K562 (cell line): Measurements from ENCODE around the gene RBM18. TPM values are rescaled to one million over a fixed set of nuclear protein-coding genes. Genes with fewer than 3 reads are reported as not detected.

Experiments used
- ATAC-seq: fragments of 200-7000 bp; cut with Tn5 transposase; 3 replicates; pipeline ENCODE4 v1.9.1; 2020; ENCODE audit warnings: moderate library complexity
- BruUV-seq: library from RNA; stranded (reverse); fragments of 400-500 nt; replicated peaks from 2 replicates; lab custom pipeline; 2021; lab: Mats Ljungman, UMichigan
- CTCF ChIA-PET: fragments of 300-600 bp; formaldehyde crosslinking; extraction: SDS; loops from one replicate; lab custom pipeline; 2021; ENCODE audit warnings: low intra/inter-chr PET ratio; lab: Yijun Ruan, JAX
- POLR2A ChIA-PET: fragments of 300-600, 350-650 bp; sonication (Branson Sonifier 250); formaldehyde crosslinking; extraction: SDS; loops from one replicate; lab custom pipeline; 2021; ENCODE audit warnings: antibody characterized with exemption, inconsistent platforms; lab: Yijun Ruan, JAX
- DNase-seq, 4 experiments: peaks; one replicate each; pipeline versions ENCODE4 v3.0.0 to v3.0.0-alpha.2; 2011 to 2018; ENCODE audit warnings: low spot score in 3 of 4, mixed read lengths in 3 of 4; ENCODE audit errors: extremely low read depth in 1 of 4
- FAIRE-seq: peaks from 2 replicates; lab custom pipeline; 2011; peaks lifted over from hg19 to GRCh38; lab: Jason Lieb, UNC
- H2AFZ ChIP-seq: 2 replicates; pipeline ENCODE4 v1.6.0; 2011; ENCODE audit warnings: low read depth, low read length, control low read depth, inconsistent platforms
- H3K27ac ChIP-seq: fragments of 200-600 bp; 3 replicates; pipeline ENCODE4 v1.8.0; 2011; ENCODE audit warnings: low read depth, mild to moderate bottlenecking, control low read depth, inconsistent platforms, low read length, moderate library complexity, mixed read lengths; ENCODE audit errors: extremely low read depth
- H3K27me3 ChIP-seq, 2 experiments: fragments of 300-600 bp in 1 of 2; 2 replicates in 1 of 2; 3 replicates in 1 of 2; pipeline versions ENCODE4 v1.6.0 to v1.8.0; 2011; ENCODE audit warnings: inconsistent platforms in 2 of 2, low read length in 2 of 2, mild to moderate bottlenecking in 1 of 2, mixed read lengths in 1 of 2, moderate library complexity in 1 of 2; ENCODE audit not compliant: control insufficient read depth in 2 of 2, insufficient read depth in 2 of 2
- H3K36me3 ChIP-seq: fragments of 300-600 bp; 3 replicates; pipeline ENCODE4 v1.8.0; 2011; ENCODE audit warnings: mild to moderate bottlenecking, low read length, inconsistent platforms; ENCODE audit not compliant: control insufficient read depth, insufficient read depth
- H3K4me1 ChIP-seq, 2 experiments: fragments of 200-600 bp in 1 of 2; replicated peaks in 1 of 2; 2 replicates in 1 of 2; 3 replicates in 1 of 2; pipeline versions ENCODE4 v1.5.1 to v1.8.0; 2011; ENCODE audit warnings: inconsistent platforms in 2 of 2, low read length in 2 of 2, mild to moderate bottlenecking in 1 of 2, mixed read lengths in 1 of 2, moderate library complexity in 1 of 2; ENCODE audit not compliant: control insufficient read depth in 2 of 2, insufficient read depth in 2 of 2
- H3K4me2 ChIP-seq: 2 replicates; pipeline ENCODE4 v1.6.1; 2011; ENCODE audit warnings: low read length, control low read depth, inconsistent platforms, mixed read lengths; ENCODE audit not compliant: insufficient read depth
- H3K4me3 ChIP-seq: fragments of 200-600 bp; sonication (generic), shearing (Covaris generic); 2 replicates; pipeline ENCODE4 v1.5.1; 2016; ENCODE audit warnings: control low read depth, inconsistent platforms
- H3K79me2 ChIP-seq: fragments of 200-600 bp; 3 replicates; pipeline ENCODE4 v1.8.0; 2011; ENCODE audit warnings: low read length, inconsistent platforms; ENCODE audit not compliant: control insufficient read depth, insufficient read depth
- H3K9ac ChIP-seq, 2 experiments: 2 replicates each; pipeline versions ENCODE4 v1.6.0 to v1.6.1; 2011; ENCODE audit warnings: low read depth in 2 of 2, low read length in 2 of 2, control low read depth in 1 of 2, inconsistent platforms in 1 of 2, mild to moderate bottlenecking in 1 of 2, mixed read lengths in 1 of 2; ENCODE audit not compliant: insufficient read depth in 1 of 2
- H3K9me1 ChIP-seq: one replicate; pipeline ENCODE4 v1.6.0; 2011; ENCODE audit warnings: inconsistent platforms, mild to moderate bottlenecking, low read length, moderate library complexity; ENCODE audit not compliant: control insufficient read depth, insufficient read depth
- H3K9me3 ChIP-seq: replicated peaks from 2 replicates; pipeline ENCODE4 v1.5.1; 2011; ENCODE audit warnings: low read depth, low read length, inconsistent platforms; ENCODE audit not compliant: control insufficient read depth, insufficient read depth
- H4K20me1 ChIP-seq: replicated peaks from 2 replicates; pipeline ENCODE4 v1.6.1; 2011; ENCODE audit warnings: low read length, inconsistent platforms, mixed read lengths; ENCODE audit not compliant: control insufficient read depth, insufficient read depth
- ATF7 ChIP-seq: fragments of 450-650 bp; IDR thresholded peaks from 2 replicates; pipeline ENCODE4 v1.7.1; 2014; ENCODE audit warnings: mild to moderate bottlenecking, moderate library complexity
- DLX4 ChIP-seq: fragments of 250-450 bp; sonication (Bioruptor Pico); IDR thresholded peaks from 2 replicates; pipeline ENCODE4 v1.6.1; 2021; ENCODE audit warnings: mild to moderate bottlenecking
- IRF2 ChIP-seq: sonication (generic); formaldehyde crosslinking; IDR thresholded peaks from 2 replicates; pipeline ENCODE4 v1.8.1; 2022; ENCODE audit warnings: mild to moderate bottlenecking, missing genetic modification reagents
- MAFF ChIP-seq: IDR thresholded peaks from 2 replicates; pipeline ENCODE4 v1.6.1; 2012; ENCODE audit warnings: low read length, improper control_type of control experiment
- MCM5 ChIP-seq: fragments of 450-650 bp; IDR thresholded peaks from 2 replicates; pipeline ENCODE4 v1.6.1; 2016; ENCODE audit warnings: low read depth
- MTF1 ChIP-seq: fragments of 250-450 bp; sonication (Bioruptor Pico); IDR thresholded peaks from 2 replicates; pipeline ENCODE4 v1.9.0; 2021; ENCODE audit warnings: moderate library complexity, mild to moderate bottlenecking, inconsistent platforms, borderline replicate concordance
- NR4A1 ChIP-seq, 2 experiments: fragments of 250-450 bp in 1 of 2; fragments of 450-650 bp in 1 of 2; sonication (Bioruptor Pico) in 1 of 2; IDR thresholded peaks; 2 replicates each; pipeline versions ENCODE4 v1.4.0 to v1.6.1; 2016 to 2020; ENCODE audit warnings: mild to moderate bottlenecking in 2 of 2, missing compliant biosample characterization in 1 of 2, missing genetic modification characterization in 1 of 2, moderate library complexity in 1 of 2
- RCOR1 ChIP-seq, 2 experiments: IDR thresholded peaks; 2 replicates each; pipeline ENCODE4 v1.6.1; 2012; ENCODE audit warnings: low read depth in 2 of 2, low read length in 2 of 2, borderline replicate concordance in 1 of 2, improper control_type of control experiment in 1 of 2
- SNIP1 ChIP-seq: fragments of 450-650 bp; IDR thresholded peaks from 2 replicates; pipeline ENCODE4 v1.7.1; 2017; ENCODE audit warnings: low read depth, mild to moderate bottlenecking
- TEAD1 ChIP-seq, 2 experiments: fragments of 450-650 bp in 1 of 2; sonication (generic) in 1 of 2; formaldehyde crosslinking; IDR thresholded peaks; 2 replicates each; pipeline versions ENCODE4 v1.4.0 to v1.8.0; 2020 to 2022; ENCODE audit warnings: mild to moderate bottlenecking in 2 of 2, missing genetic modification reagents in 1 of 2
- ZBTB9 ChIP-seq: fragments of 450-650 bp; formaldehyde crosslinking; IDR thresholded peaks from 2 replicates; pipeline ENCODE4 v1.4.0; 2020; ENCODE audit warnings: mild to moderate bottlenecking, moderate library complexity
- ZC3H8 ChIP-seq: fragments of 450-650 bp; IDR thresholded peaks from 2 replicates; pipeline ENCODE4 v1.6.1; 2017
- ZFP91 ChIP-seq: sonication (generic); formaldehyde crosslinking; IDR thresholded peaks from 2 replicates; pipeline ENCODE4 v1.8.0; 2022; ENCODE audit warnings: mild to moderate bottlenecking, missing genetic modification reagents
- ZNF174 ChIP-seq: fragments of 250-450 bp; sonication (Bioruptor Pico); IDR thresholded peaks from 2 replicates; pipeline ENCODE4 v1.4.0; 2020; ENCODE audit warnings: mild to moderate bottlenecking
- ZNF699 ChIP-seq: fragments of 250-450 bp; sonication (Bioruptor Pico); IDR thresholded peaks from 2 replicates; pipeline ENCODE4 v1.8.0; 2021; ENCODE audit warnings: mild to moderate bottlenecking, moderate library complexity; ENCODE audit not compliant: insufficient replicate concordance
- WGBS: fragments of 100-300 bp; shearing (Covaris generic); methylation state at CpG from one replicate; pipeline ENCODE4 v1.1.6; 2016; ENCODE audit warnings: low coverage, mixed read lengths; ENCODE audit not compliant: insufficient coverage; ENCODE audit errors: missing lambda C conversion rate; 5-methylcytosine and 5-hydroxymethylcytosine counted together
- in situ Hi-C: fragments of 300-500 bp; cut with MboI; formaldehyde crosslinking; loops from 4 replicates; pipeline ENCODE4 v1.15.0; 2018; ENCODE audit warnings: inconsistent platforms, mixed read lengths
- intact Hi-C: fragments of 100-400 bp; cut with micrococcal nuclease; formaldehyde crosslinking; loops from 2 replicates; pipeline ENCODE4 v1.14.2; 2022
- polyA plus RNA-seq, 8 experiments: library from polyadenylated mRNA; depleted of rRNA in 4 of 8; stranded (reverse) in 5 of 8; unstranded in 3 of 8; fragments of >200 nt; fragmentation: Nextera tagmentation in 2 of 8; fragmentation: Illumina TruSeq in 1 of 8; extraction: Ambion mirVana in 2 of 8; extraction: Trizol in 1 of 8; gene quantifications; 2 replicates each; pipeline versions ENCODE4 v1.2.1 to v1.2.3, GENCODE V29; 2011 to 2014; ENCODE audit warnings: inconsistent platforms in 1 of 8, missing spikeins in 1 of 8
- total RNA-seq, 7 experiments: library from RNA; depleted of rRNA in 6 of 7; stranded (reverse); fragments of >200 nt in 6 of 7; fragmentation: Illumina TruSeq in 2 of 7; extraction: Trizol in 2 of 7; gene quantifications; 2 replicates each; pipeline versions ENCODE4 v1.2.1 to v1.2.3, GENCODE V29; 2011 to 2021; ENCODE audit warnings: low replicate concordance in 1 of 7

Gene RBM18
- total and polyA plus RNA-seq, 9 of the 15 experiments (the other 6 are each of a cell fraction or from before 2014, with no cell fraction given) = 7.9 to 86.3 (median 34.0) TPM

- TF ChIP-seq ZBTB9 (CRISPR knock-in tag) = no peak
- no peak for TF ChIP-seq MAFF
- no peak for TF ChIP-seq ZNF174 (CRISPR knock-in tag)
- TF ChIP-seq MTF1 (CRISPR knock-in tag) = no peak
- no peak for TF ChIP-seq NR4A1 (CRISPR knock-in tag; IDR thresholded peaks at IDR 0.05)
- TF ChIP-seq NR4A1 (tag; IDR thresholded peaks at IDR 0.05) = no peak
- TF ChIP-seq MCM5 = no peak
- TF ChIP-seq SNIP1 = no peak
Measured at GRCh38 chr9:122302237-122303093, 37.8 kb upstream of the RBM18 start (continued).

DNA sequence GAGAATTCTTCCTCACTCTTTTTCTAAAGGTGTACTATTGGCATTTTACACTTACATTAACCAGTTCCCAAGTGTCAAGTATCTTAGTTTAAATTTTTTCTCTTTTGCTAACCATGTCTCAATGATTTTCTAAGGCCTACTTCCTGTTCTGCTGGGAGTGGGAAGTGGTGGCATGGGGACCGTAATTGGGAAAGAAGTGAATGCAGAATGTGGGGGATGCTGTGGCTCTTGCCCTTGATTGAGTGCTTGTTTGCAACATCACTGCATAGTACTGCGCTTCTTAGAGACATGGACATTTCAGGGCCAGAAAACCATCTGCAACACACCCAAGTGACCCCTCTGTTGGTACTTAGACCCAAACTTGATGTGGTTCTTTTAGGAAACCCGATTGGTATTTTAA lies 32.9 kb upstream of the RBM18 start:
- Histone ChIP-seq H4K20me1 (no peaks in the 10 kb centered on the region), H3K9me1 (no peaks in the 10 kb centered on the region), H3K79me2 (peaks cover 4% of the 10 kb centered on the region; the same call in 1 of the 3 replicates), H3K27me3 (no peaks in the 10 kb centered on the region), H3K27ac (no peak overlapping the region), H3K9ac (no peak overlapping the region), H3K4me2 (no peak overlapping the region), H2AFZ (no peak overlapping the region), H3K4me1 (no peaks in the 10 kb centered on the region), H3K4me3 (no peak overlapping the region), H3K36me3 (peaks cover 86% of the 10 kb centered on the region), H3K9me3 (no peaks in the 10 kb centered on the region)
- POLR2A ChIA-PET = interaction anchor here (1.2 kb wide), 1 partner anchor 9 kb away, joined by 3 read pairs; no protein-coding TSS in a partner anchor
- intact Hi-C loops (no loop called here), in situ Hi-C loops (no loop called here)
- DNase-seq = no peak
- ATAC-seq = no peak
- no peak for TF ChIP-seq IRF2 (CRISPR knock-in tag)
- TF ChIP-seq ZFP91 = no peak
- TF ChIP-seq ZC3H8 = no peak
- TF ChIP-seq DLX4 = no peak
- TF ChIP-seq TEAD1 (CRISPR knock-in tag; IDR thresholded peaks at IDR 0.05) = no peak
- no peak for TF ChIP-seq ATF7
- no peak for TF ChIP-seq RCOR1 (IDR thresholded peaks at IDR 0.05; ENCODE audit: borderline replicate concordance in 1 of 2, low read depth in 2 of 2, low read length in 2 of 2)
- no peak for TF ChIP-seq ZNF699 (CRISPR knock-in tag)
- BruUV-seq = no TSS peak
- FAIRE-seq = peak; percentile 42
- whole genome bisulfite sequencing = 97% methylated on average over 3 of the region's 3 CpGs
- CTCF ChIA-PET = no interaction called here
